NOMO-1 (cell line): ENCODE measurements around the gene PDSS2.
"Not testable (repeated sequence)": the region's sequence is repeated elsewhere in the genome, so short reads cannot be mapped to it uniquely, and the experiment has no call there.

Experiments
- DNase-seq, 2 experiments: peaks; one replicate each; lab custom pipeline; 2025; ENCODE audit not compliant: unreplicated experiment in 2 of 2; lab: John Stamatoyannopoulos, UW

PDSS2 gene

DNA sequence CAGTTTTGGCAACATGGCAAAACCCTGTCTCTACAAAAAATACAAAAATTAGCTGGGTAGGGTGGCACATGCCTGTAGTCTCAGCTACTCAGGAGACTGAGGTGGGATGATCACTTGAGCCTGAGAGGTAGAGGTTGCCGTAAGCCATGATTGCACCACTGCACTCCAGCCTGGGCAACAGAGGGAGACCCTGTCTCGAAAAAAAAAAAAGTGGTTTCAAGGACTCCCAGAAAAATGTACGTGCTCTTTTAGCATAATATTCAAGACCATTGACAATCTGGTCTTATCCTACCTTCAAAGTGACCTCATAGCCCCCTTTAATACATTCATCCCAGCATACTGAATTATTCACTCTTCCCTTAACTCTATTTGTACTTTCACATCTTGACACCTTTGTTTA is 16.0 kb upstream of the PDSS2 start:
- not testable (repeated sequence) for DNase-seq

DNA sequence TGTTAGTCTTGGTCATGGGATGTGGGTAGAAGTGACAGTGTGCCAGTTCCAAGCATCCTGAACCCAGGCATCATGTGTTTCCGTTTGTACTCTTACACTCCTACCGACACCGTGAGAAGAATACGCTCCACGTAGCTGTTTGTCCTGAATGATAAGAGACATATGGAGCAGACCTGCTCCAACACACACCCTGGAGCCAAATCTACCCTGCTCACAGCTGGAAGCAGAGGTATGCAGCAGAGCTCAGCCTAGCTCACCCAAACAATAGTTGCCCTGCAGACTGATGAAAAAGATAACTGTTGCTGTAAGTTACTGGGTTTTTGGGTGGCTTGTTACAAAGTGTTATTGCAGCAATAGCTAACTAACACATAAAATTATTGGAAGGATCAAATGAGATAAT is 14.3 kb upstream of the PDSS2 start:
- DNase-seq, result no peak

DNA sequence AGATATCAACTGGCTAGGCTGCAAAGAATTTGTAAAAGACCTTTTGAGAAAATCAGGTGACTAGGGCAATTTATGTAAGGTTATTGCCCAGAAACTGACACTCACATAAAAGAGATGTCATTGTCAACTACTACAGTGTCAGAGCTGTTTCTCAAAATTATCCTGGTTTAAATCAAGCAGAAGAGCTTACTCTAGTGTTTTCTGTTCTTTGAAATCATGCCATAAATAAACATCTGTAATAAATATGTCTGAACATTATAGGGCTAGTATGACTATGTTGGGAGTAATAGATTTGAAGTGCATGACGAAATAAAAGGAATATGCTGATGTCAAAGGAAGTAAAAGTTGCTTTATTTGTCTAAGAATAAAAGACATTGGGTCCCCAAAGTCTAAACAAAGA is 11.0 kb upstream of the PDSS2 start:
- DNase-seq, result no peak

DNA sequence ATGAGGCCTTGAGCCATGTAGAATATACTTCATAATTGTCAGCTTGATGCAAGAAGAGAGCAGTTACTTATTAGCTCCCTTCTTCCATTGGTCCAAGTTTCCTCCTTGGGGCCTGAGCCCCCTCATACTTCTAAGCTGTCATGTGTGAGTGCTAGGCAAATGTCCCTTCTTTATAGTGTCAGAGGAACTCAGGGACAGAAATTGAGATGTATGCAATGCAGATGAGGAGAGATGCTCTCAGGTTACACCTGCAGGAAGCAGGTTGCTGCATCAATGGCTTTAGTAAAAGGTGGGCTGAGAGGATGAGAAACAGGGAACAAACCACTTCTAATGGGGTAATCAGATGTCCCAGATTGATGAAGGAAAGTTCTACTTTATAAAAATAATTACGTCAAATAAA is 6.7 kb upstream of the PDSS2 start:
- DNase-seq, result no peak

DNA sequence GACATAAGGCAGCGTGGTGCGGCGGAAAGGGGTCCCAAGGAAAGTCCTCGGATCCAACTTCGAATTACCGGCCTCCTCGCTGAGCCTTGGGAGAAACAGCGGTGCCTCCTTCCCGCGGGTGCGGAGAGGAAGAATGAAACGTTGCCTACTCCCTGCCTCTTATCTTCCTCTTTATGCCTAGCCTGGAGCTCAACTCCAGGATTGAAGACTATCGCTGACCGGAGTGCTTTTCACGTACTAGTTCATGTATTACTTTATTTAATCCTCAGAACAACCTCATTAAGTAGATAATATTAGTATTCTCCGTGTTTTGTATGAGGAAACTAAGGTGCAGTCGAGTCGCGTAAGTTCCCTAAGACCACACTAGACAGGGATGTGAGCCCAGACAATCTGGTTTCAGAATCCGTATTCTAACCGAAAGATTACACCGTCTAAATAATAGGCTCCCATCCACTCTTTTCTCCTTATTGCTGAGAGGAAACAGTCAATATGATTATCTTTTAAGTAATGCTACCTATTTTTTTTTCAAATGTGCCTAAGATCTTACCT is 793 bp upstream of the PDSS2 start:
- DNase-seq, result peak; percentile 68 to 77

DNA sequence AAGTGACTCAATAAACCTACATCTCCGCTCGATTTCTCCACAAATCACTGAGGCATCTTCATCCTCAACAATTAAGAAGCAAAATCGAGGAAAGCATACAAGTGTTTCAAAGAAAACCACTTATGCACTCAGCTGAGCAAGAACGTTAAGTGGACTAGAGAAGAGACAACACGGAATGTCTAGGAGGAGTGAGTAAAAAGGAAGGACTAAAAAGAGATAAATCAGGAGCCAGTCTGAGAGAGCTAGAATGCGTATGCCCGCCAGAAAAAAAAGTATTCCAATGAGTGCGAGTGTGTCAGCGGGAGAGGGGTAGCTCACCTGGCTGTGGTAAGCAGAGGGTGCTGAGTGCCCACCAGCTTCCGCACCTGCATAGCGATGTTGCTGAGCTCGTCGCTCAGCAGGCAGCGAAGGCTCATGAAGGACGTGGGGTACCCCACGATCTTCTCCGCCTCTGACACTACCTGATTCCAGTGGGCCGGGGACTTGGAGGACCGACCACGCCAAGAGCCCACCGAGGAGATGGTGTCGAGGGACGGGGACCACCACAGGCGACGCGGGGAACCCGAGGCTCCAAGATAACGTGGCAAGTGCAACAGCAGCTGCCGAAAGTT is 587 bp downstream of the PDSS2 start:
- DNase-seq, result peak in 1 of 2 experiments; percentile 43

DNA sequence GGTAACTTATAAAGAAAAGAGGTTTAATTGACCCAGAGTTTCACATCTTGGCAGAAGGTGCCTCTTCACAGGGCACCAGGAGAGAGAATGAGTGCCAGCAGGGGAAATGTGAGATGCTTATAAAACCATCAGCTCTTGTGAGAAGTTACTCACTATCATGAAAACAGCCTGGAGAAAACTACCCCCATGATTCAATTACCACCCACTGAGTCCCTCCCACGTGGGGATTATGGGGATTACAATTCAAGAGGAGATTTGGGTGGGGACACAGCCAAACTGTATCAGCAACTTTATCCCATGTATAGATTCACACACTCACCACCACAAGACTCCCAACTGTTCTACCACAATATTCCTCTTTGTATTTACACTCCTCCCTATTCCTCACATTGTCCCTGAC is 10.6 kb downstream of the PDSS2 start:
- no peak for DNase-seq

DNA sequence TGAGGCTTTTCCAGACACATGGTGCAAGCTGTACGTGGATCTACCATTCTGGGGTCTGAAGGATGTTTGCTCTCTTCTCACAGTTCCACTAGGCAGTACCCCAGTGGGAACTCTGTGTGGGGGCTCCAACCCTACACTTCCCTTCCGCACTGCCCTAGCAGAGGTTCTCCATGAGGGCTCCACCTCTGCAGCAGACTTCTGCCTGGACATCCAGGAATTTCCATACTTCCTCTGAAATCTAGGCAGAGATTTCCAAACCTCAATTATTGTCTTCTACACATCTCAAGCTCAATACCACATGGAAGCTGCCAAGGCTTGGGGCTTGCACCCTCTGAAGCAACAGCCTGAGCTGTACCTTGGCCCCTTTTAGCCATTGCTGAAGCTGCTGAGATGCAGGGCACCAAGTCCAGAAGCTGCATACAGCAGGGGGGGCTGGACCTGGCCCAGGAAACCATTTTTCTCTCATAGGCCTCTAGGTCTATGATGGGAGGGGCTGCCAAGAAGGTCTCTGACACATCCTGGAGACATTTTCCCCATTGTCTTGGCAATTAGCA is 11.6 kb downstream of the PDSS2 start:
- DNase-seq, result no peak

DNA sequence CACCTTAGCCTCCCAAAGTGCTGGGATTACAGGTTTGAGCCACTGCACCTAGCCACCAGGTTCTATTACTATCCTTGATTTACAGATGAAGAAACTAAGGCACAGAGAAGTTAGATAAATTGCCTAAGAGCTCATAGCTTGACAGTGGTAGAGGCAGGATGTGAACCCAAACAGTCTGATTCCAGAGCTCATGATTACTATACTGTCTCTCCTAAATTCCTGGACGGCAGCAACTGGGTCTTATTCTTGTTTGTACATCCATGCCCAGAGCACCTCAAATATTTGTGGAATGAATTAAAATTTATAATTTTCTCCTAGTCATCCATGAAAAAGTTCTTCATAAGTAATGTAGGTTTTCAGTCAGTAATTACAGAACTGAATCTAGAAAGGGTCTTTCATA is 15.1 kb downstream of the PDSS2 start:
- DNase-seq, result no peak

DNA sequence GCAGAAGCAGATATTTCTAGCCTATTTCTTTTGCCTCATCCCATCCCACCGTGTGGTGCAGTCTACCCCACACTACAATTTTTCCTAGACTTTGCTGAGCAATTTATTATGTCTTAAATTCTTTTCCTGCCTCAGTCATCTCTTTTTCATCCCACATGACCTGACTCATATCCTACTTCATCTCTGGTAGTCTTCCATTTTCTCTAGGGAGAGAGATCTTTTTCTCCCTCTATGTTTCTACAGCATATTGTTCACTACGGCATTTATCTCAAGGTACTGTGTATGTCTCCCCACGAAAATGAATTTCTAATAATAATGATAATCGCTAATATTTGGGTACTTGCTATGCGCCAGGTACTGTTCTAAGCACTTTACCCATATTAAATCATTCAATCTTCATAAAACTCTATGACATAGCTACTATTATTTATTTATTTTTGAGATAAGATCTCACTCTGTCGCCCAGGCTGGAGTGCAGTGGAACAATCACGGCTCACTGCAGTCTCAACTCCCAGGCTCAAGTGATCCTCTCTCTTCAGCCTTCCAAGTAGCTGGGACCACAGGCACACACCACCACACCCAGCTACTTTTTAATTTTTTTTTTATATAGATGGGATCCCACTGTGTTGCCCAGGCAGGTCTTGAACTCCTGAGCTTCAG is 15.6 kb downstream of the PDSS2 start:
- no peak for DNase-seq

DNA sequence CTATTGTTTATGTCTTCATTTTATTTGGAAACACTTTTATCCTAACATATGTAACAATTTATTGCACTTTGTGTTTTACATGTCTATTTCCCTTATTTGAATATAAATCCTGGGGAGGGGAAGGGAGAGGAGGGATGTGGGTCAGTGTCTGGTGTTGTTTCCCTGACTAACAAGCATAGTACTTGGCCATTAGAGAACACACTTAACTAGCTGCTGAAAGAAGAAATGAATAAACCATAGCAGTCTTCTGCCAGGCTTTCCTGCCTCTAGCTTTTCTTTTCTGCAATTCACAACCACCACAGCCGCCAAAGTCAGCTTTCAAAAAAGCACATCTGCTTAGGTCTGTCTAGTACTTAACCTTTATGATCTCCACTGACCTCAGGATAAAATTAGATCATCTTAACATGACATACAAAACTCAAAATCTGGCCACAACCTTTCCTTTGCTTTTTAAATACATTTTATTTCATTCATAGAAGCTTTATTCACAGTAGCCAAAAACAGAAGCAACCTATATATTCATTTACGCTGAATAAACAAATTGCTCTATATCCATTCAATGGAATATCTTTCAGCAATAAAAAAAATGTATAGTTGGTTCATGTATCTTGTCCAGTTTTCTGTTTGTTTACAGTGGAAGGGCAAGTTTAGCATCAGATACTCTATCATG is 16.3 kb downstream of the PDSS2 start:
- DNase-seq, result no peak

DNA sequence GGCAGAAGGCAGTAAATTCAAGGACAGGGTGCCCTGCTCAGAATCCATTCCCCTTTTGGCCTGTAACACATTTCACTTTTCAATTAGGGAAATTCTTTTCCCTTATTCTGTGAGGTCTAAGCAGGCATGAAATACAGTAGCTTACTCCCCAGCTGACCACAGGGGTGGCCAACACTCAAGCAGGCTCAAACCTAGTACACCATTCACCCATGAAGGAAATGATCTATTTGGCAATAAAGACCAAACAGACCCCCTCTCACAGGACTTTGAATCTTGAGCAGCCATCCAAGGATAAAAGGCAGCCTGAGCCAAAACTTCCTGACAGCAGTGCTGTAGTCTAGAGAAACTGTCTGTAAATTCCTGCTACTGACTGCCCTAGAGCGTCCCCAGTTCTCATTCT is 17.7 kb downstream of the PDSS2 start:
- no peak for DNase-seq

DNA sequence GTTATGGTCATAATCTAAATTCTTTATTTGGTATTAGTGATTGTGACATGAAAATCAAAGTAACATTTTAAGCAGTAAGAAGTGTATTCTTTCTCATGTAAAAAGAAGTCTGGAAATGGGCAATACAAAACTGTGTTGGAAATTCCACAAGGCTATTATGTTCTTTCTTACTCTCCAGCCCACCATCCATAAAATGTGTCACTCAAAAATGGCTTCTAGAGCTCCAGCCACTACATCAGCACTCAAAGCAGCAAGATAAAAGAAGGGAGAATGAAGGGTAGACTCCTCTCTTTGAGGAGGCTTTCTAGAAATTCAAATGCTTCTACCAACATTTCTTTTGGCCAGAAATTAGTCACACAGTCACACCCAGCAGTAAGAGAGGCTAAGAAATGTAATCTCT is 18.4 kb downstream of the PDSS2 start:
- no peak for DNase-seq

DNA sequence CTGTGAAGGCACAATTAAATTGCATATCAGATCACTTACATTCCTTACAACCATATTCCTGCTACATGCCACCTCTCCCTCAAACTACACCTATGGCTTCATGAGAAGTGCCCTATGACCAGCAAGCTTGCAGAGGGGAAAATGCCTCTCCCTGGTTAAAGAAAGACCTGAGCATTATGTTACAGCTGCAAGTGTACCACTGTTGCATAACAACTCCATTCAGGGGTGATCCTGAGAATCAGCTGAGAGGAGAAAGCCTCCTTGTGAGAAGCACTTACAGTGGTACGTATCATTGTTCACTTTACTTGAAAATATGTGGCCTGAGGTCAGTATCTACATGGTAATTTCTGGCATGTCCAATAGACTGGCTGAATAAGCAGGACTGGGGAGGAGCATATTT is 20.0 kb downstream of the PDSS2 start:
- no peak for DNase-seq

DNA sequence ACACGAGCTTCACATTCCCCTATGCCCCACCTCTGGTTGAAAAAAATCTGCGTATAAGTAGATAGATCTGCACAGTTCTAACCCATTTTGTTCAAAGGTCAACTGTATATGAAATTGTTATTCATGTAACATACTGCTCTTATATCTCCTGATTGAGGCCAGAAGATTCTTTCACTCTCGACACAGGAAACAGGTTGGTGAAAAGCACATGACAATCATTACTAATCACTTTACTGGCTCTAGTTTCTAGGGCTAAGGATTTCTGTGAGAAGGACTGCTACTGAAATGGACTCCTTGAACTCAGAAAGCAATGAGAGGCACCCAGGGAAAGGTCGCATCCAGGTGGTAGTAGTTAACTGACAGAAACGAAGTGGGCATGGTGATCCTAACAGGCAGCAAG is 21.7 kb downstream of the PDSS2 start:
- DNase-seq, result no peak

DNA sequence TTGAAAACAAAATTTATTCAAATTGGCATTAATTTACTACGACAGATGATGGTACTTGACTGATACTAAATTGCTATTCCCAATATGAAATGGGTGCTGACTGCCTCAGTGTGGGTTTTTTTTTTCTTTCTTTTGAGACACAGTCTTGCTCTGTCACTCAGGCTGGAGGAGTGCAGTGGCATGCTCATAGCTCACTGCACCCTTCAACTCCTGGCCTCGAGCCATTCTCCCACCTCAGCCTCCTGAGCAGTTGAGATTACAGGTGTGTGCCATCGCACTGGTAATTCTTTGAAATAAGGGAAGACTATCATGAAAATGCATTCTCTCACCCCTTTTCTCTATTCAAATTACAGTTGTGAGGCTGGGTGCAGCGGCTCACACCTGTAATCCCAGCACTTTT is 22.5 kb downstream of the PDSS2 start:
- DNase-seq, result no peak

DNA sequence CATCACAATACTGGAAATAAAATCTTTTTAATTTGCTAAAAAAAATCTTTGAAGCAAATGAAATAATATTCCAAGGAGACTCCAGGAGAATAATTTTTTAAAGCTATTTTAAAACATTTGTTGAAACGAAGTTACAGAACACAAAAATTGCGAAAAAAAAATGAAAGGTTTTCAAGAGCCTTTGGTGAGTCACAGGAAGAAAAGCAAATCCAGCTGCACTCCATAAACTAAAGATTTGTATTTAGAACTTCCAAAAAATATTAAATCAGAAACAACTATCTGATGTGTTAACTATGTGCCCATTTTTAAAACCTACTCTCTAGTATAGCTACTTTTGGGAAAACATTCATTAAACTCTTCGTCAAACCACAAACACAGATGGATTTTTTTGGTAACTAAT is 23.6 kb downstream of the PDSS2 start:
- DNase-seq, result no peak

DNA sequence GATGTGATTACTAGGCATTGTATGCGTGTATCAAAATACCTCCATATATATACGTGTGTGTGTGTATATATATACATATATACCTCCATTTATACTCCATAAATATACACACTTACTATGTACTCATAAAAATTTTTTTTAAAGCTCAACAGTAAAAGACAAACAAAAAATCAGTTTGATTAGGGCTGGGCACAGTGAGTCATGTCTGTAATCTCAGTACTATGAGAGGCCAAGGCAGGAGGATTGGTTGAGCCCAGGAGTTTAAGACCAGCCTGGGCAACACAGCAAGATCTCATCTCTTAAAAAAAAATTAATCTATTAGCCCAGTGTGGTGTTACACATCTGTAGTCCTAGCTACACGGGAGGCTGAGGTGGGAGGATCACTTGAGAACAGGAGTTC is 24.6 kb downstream of the PDSS2 start:
- DNase-seq, result no peak

DNA sequence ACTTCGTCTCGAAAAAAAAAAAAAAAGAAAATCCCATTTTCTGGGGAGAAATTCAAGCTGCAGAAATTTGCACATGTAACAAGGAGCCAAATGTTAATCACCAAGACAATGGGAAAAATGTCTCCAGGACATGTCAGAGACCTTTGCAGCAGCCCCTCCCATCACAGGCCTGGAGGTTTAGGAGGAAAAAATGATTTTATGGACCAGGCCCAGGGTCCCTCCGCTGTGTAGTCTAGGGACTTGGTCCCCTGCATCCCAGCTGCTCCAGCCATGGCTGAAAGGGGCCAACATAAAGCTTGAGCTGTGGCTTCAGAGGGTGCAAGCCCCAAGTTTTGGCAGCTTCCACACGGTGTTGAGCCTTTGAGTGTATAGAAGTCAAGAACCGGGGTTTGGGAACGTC is 33.4 kb downstream of the PDSS2 start:
- DNase-seq, result not testable (repeated sequence)

DNA sequence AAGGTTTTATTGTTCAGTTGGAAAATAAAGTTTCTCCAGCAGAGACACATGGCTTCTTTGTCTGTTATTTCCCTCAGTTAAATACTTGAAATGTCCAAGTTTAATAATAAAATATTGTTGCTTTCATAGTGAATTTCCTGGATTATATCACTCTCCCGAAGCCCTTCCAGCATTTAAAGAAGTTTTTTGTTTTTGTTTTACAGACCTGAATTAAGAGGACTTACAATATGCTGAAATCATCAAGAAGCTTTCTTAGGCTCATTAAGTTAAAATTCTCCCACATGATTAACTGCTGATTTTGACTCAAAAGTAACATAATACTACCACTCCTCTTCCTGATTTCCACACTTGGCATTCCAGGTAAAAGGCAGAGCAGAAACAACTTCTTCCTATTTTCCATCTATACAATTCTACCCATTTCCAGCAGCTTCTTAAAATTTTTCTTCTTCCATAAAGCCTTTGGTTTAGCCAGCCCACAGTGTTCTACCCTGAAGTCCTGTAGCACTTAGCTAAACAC is 35.8 kb downstream of the PDSS2 start:
- no peak for DNase-seq

DNA sequence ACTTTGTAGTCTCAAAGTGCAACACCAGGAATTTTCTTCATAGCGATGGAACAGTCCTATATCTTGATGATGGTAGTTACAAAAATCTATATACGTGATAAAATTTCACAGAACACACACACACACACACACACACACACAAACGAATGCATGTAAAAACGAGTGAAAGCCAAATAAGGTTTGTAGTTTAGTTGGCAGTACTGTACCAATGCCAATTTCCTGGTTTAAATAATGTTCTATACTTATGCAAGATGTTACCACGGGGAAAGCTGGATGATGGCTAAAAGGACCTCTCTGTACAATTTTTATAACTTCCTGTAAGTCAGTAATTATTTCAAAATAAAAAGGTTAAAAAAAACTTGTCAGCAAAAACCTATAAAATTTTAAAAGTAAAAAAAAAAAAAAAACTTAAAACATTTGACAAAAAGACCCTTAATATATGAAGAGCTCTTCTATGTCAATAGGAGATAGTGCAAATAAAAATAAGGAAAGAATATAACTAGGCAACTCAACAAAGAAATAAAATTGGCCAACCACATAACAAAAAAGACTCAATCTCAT is 37.6 kb downstream of the PDSS2 start:
- no peak for DNase-seq
